ENCODE measurements around the gene GRK5.

GRCh38 chr10:119233821-119234220 lies 26.4 kb downstream of the GRK5 start:
- TF ChIP-seq CTCF (IDR thresholded peaks at IDR 0.05; ENCODE audit: poor library complexity, severe bottlenecking) (no peak), SMC3 (conservative IDR thresholded peaks at IDR 0.05; ENCODE audit: poor library complexity) (no peak)
